Sigmoid colon (tissue), 7 donors: Measurements from ENCODE around the gene ZNF638. TPM values are rescaled to one million over a fixed set of nuclear protein-coding genes. Genes with fewer than 3 reads are reported as not detected.

Experiments used
- DNase-seq: peaks from one replicate; pipeline ENCODE4 v3.0.0-alpha.2; 2019
- H3K27ac ChIP-seq, 4 donors: fragments of 200-600 bp; sonication (generic); one replicate each; pipeline ENCODE4 v1.5.1; 2016 to 2019; ENCODE audit warnings: mild to moderate bottlenecking in 1 of 4
- H3K27me3 ChIP-seq, 3 donors: fragments of 200-600 bp; sonication (generic); one replicate each; pipeline ENCODE4 v1.5.1; 2019; ENCODE audit warnings: mild to moderate bottlenecking in 1 of 3
- H3K36me3 ChIP-seq, 4 donors: fragments of 200-600 bp; sonication (generic); one replicate each; pipeline ENCODE4 v1.5.1; 2016 to 2019
- H3K4me1 ChIP-seq, 4 donors: fragments of 200-600 bp; sonication (generic); one replicate each; pipeline ENCODE4 v1.5.1; 2017 to 2019
- H3K4me3 ChIP-seq, 4 donors: fragments of 200-600 bp; sonication (generic); one replicate each; pipeline ENCODE4 v1.5.1; 2017 to 2019; ENCODE audit warnings: mild to moderate bottlenecking in 2 of 4, moderate library complexity in 1 of 4
- H3K9me3 ChIP-seq, 4 donors: fragments of 200-600 bp in 3 of 4; sonication (generic) in 3 of 4; one replicate each; pipeline versions ENCODE4 v1.5.1 to v1.6.1; 2013 to 2019
- EP300 ChIP-seq, 4 donors: sonication (generic); formaldehyde crosslinking; IDR thresholded peaks; one replicate each; pipeline ENCODE4 v1.6.1; 2017; ENCODE audit warnings: antibody characterized with exemption in 4 of 4
- POLR2A ChIP-seq, 2 donors: fragments of 450-650 bp; IDR thresholded peaks; one replicate each; pipeline ENCODE4 v1.6.1; 2016; ENCODE audit warnings: antibody characterized with exemption in 2 of 2, mild to moderate bottlenecking in 2 of 2, moderate library complexity in 2 of 2
- POLR2AphosphoS5 ChIP-seq, 4 donors: sonication (generic); formaldehyde crosslinking; IDR thresholded peaks; one replicate each; pipeline ENCODE4 v1.6.1; 2017; ENCODE audit warnings: antibody characterized with exemption in 4 of 4
- WGBS, 2 donors: extraction: QIAGEN DNeasy Blood & Tissue Kit; methylation state at CpG; one replicate each; pipeline ENCODE4 v1.1.7; 2013; 5-methylcytosine and 5-hydroxymethylcytosine counted together
- intact Hi-C: fragments of 100-400 bp; cut with DNase I; formaldehyde crosslinking; loops from one replicate; pipeline ENCODE4 v1.15.1; 2023
- polyA plus RNA-seq, 3 donors: library from polyadenylated mRNA; stranded (reverse); fragments of 200-250 nt; gene quantifications; one replicate each; pipeline ENCODE4 v1.2.3, GENCODE V29; 2013
- total RNA-seq, 4 donors: library from RNA; depleted of rRNA; stranded (reverse); fragments of >200 nt; gene quantifications; one replicate each; pipeline ENCODE4 v1.1.0, GENCODE V29; 2016
- TF ChIP-seq, protein P1 (sequence below), 4 experiments: fragments of 450-650 bp in 3 of 4; fragments of 200-600 bp in 1 of 4; IDR thresholded peaks; one replicate each; pipeline ENCODE4 v1.5.1; 2016 to 2019; ENCODE audit warnings: antibody characterized with exemption in 4 of 4, mild to moderate bottlenecking in 3 of 4, moderate library complexity in 2 of 4
- donor health status: healthy with polysubstance abuse.
- donor health status: Bipolar disorder and iron deficiency.
- donor health status: healthy.

The ZNF638 gene
- total and polyA plus RNA-seq, 7 donors, result 28.7 to 184 (median 161) TPM

DNA sequence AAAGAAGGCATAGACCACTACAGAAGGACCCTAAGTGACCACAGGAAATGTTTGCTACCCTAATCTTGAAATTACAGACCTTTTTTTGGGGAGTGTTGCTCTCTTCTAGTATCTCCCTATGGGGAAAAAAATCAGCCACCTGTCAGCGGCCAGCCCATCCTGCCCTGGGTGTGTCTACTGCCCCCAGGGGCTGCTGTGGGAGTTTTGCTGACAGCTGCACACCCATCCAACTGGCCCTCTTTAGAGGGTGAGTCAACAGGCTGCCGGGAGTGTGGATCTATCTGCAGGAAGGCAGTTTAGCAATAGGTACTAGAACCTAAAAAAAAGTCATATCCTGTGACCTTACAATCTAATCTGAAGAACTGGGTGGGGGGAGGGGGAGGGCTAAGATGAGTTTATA is 121.0 kb downstream of the ZNF638 start:
- Histone ChIP-seq H3K4me3 (no peak overlapping the region), H3K27ac (peak overlapping the region; percentile 82 to 86 (median 83)), H3K4me1 (peaks cover 0 to 67% (median 61%) of the 10 kb centered on the region in 4 donors), H3K36me3 (no peaks in the 10 kb centered on the region), H3K27me3 (no peaks in the 10 kb centered on the region), H3K9me3 (no peaks in the 10 kb centered on the region)
- DNase-seq, result no peak
- no peak for TF ChIP-seq POLR2AphosphoS5 (IDR thresholded peaks at IDR 0.05)
- TF ChIP-seq, protein P1, sequence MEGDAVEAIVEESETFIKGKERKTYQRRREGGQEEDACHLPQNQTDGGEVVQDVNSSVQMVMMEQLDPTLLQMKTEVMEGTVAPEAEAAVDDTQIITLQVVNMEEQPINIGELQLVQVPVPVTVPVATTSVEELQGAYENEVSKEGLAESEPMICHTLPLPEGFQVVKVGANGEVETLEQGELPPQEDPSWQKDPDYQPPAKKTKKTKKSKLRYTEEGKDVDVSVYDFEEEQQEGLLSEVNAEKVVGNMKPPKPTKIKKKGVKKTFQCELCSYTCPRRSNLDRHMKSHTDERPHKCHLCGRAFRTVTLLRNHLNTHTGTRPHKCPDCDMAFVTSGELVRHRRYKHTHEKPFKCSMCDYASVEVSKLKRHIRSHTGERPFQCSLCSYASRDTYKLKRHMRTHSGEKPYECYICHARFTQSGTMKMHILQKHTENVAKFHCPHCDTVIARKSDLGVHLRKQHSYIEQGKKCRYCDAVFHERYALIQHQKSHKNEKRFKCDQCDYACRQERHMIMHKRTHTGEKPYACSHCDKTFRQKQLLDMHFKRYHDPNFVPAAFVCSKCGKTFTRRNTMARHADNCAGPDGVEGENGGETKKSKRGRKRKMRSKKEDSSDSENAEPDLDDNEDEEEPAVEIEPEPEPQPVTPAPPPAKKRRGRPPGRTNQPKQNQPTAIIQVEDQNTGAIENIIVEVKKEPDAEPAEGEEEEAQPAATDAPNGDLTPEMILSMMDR (IDR thresholded peaks at IDR 0.05), result no peak
- no peak for TF ChIP-seq EP300 (IDR thresholded peaks at IDR 0.05)
- no peak for TF ChIP-seq POLR2A (IDR thresholded peaks at IDR 0.05)
- WGBS, 2 donors, result 20 to 33% methylated on average over 2 of the region's 2 CpGs
- intact Hi-C loops, result no loop called here

DNA sequence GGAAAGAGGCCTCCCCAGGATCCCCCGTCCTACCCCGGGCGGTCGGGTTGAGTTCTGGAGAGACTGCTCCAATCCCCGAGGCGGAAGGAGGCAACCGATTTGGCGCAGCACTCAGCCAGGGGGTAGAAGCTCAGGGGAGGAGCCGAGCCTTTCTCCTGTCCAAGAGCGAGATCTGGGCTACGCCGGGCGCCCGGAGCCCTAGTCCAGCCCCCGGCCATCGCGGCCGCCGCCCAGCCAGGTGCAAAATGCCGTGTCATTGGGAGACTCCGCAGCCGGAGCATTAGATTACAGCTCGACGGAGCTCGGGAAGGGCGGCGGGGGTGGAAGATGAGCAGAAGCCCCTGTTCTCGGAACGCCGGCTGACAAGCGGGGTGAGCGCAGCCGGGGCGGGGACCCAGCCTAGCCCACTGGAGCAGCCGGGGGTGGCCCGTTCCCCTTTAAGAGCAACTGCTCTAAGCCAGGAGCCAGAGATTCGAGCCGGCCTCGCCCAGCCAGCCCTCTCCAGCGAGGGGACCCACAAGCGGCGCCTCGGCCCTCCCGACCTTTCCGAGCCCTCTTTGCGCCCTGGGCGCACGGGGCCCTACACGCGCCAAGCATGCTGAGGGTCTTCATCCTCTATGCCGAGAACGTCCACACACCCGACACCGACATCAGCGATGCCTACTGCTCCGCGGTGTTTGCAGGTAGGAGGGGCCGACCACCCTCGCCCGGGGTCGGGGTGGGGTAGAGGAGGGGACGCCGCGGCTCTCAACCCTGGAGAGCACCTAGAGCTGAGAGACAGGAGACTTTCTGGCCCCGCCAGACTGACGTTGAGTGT is 122.0 kb downstream of the ZNF638 start, which contains the start of gene DYSF:
Gene DYSF (plus strand): TSS at position 158 of the 817 bp plus-strand sequence.
- Histone ChIP-seq H3K9me3 (no peaks in the 10 kb centered on the region), H3K27me3 (no peaks in the 10 kb centered on the region), H3K27ac (peak within 1 kb of the TSS; percentile 82 to 86 (median 83)), H3K36me3 (no peaks in the 10 kb centered on the region), H3K4me3 (peak within 1 kb of the TSS; percentile 46 to 70 (median 64)), H3K4me1 (peaks cover 0 to 77% (median 71%) of the 10 kb centered on the region in 4 donors)
- TF ChIP-seq POLR2AphosphoS5 (IDR thresholded peaks at IDR 0.05), result peak in 3 of 4 donors; percentile 35 to 42 (median 36)
- TF ChIP-seq, protein P1 (IDR thresholded peaks at IDR 0.05), result no peak
- peak; percentile 78 for DNase-seq
- WGBS, 2 donors, result 2% methylated on average over 66 of the region's 66 CpGs
- intact Hi-C loops, result no loop called here

DNA sequence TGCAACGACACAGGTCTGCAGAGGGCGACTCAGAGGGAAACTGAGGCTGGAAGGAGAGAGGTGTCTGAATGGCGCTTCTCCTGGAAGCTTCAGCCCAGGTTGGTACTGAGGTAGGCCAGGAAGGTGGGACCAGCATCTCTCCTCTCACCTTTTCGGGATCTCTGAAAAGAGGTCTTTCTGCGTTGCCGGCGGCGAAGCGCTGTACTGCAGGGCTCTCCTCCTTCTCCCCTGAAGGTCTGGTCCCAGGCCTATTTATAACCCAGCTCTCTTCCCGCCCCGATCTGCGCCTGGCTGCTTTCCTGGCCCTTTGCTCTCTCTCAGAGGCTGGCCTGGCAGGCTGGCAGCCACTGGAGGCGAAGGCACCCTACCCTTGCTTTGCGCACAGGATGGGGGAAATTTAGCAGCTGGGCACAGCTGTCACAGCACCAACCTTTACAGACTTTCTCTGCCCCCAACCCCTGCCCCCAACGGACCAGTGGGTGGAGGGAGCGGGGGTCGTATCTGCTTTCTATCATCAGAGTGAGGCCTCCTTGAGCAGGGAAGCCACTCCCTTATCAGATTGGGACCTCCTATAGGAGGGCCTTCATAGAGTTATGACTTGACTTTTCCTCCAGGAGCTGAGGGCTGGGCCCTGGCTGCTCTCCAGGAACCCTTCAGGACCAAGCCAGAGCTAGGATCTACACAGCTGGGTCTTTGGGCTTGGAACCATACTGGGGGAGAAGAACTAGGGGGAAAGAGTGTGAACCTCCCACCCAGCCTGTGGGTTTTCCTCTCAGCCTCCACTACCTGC is 122.8 kb downstream of the ZNF638 start:
- WGBS, 2 donors, result 46 to 49% methylated on average over 17 of the region's 17 CpGs
- DNase-seq, result peak; percentile 86
- peaks cover 0 to 85% (median 78%) of the 10 kb centered on the region in 4 donors for H3K4me1 ChIP-seq
- intact Hi-C loops, result no loop called here
- H3K27me3 ChIP-seq, result no peaks in the 10 kb centered on the region
- no peaks in the 10 kb centered on the region for H3K9me3 ChIP-seq
- H3K36me3 ChIP-seq, result no peaks in the 10 kb centered on the region
- TF ChIP-seq POLR2A (IDR thresholded peaks at IDR 0.05) (peak; percentile 30 to 35), POLR2AphosphoS5 (IDR thresholded peaks at IDR 0.05) (peak; percentile 46 to 88 (median 74)), EP300 (IDR thresholded peaks at IDR 0.05) (no peak)
- TF ChIP-seq, protein P1 (IDR thresholded peaks at IDR 0.05), result peak in 2 of 4 experiments; percentile 9 to 54
- peak overlapping the region; percentile 46 to 70 (median 64) for H3K4me3 ChIP-seq
- peak overlapping the region; percentile 82 to 86 (median 83) for H3K27ac ChIP-seq

DNA sequence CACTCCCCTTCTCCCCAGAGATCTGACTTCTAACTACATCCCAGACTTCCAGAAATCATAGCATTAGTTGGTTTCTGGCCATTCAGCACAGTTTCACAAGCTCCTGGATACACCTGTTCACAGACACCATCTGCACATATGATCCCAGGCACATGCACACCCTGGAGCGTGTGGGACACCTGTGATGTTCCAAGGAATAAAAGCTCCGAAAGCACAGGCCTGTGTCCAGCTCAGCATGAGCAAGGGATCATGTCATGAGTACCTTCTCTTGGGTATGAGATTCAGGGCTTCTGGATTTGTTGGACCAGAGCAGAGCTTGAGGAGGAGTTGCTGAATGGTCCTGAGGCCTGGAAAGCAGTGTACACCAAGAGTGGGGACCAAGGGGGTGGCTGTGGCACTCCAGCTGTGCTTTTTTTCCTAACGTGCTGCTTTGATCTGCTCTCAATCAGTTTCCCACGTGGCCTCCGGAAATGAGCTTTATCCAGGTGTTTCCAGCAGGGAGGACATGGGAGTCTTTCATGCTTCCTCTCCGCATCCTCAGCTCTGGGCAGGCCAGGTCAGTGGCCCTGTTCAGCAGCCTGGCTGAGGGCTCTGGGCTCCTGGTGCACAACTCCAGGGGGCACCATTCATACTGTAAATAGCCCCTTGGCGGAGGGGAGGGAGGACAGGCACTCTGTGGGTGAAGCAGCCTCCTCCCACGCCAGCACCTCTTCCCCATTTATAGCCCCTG is 123.6 kb downstream of the ZNF638 start:
- Histone ChIP-seq H3K4me3 (peak overlapping the region in 1 of 4 donors; percentile 61), H3K4me1 (peaks cover 0 to 91% (median 78%) of the 10 kb centered on the region in 4 donors), H3K9me3 (no peaks in the 10 kb centered on the region), H3K36me3 (no peaks in the 10 kb centered on the region), H3K27me3 (no peaks in the 10 kb centered on the region), H3K27ac (peak overlapping the region; percentile 82 to 86 (median 83))
- TF ChIP-seq, protein P1 (IDR thresholded peaks at IDR 0.05), result no peak
- TF ChIP-seq EP300 (IDR thresholded peaks at IDR 0.05) (no peak), POLR2AphosphoS5 (IDR thresholded peaks at IDR 0.05) (no peak), POLR2A (IDR thresholded peaks at IDR 0.05) (no peak)
- no peak for DNase-seq
- WGBS, 2 donors, result 69 to 78% methylated on average over 8 of the region's 8 CpGs
- intact Hi-C loops, result no loop called here
